CD14-positive monocyte (primary cell): ENCODE results near the gene BCAP31. TPM values are rescaled to one million over a fixed set of nuclear protein-coding genes. Genes with fewer than 3 reads are reported as not detected.

Source experiments
- DNase-seq, 3 donors: peaks; one replicate each; pipeline ENCODE4 v3.0.0-alpha.2; 2011 to 2022
- H2AFZ ChIP-seq: 2 replicates; pipeline ENCODE4 v1.6.0; 2012; ENCODE audit warnings: mild to moderate bottlenecking, low read depth, low read length, inconsistent platforms; ENCODE audit not compliant: insufficient read depth, poor library complexity, severe bottlenecking
- H3K27ac ChIP-seq, 2 donors: 1 replicate in 1 of 2; 2 replicates in 1 of 2; pipeline ENCODE4 v1.5.1; 2012 to 2013; ENCODE audit warnings: low read length in 2 of 2, control low read depth in 1 of 2, inconsistent platforms in 1 of 2, low read depth in 1 of 2, mild to moderate bottlenecking in 1 of 2
- H3K27me3 ChIP-seq, 2 donors: one replicate each; pipeline versions ENCODE4 v1.6.0 to v1.6.1; 2011 to 2013; ENCODE audit warnings: low read length in 2 of 2; ENCODE audit not compliant: control insufficient read depth in 2 of 2, insufficient read depth in 2 of 2
- H3K36me3 ChIP-seq, 2 donors: replicated peaks in 1 of 2; 1 replicate in 1 of 2; 2 replicates in 1 of 2; pipeline versions ENCODE4 v1.5.1 to v1.6.1; 2012 to 2013; ENCODE audit warnings: low read length in 2 of 2, control low read depth in 1 of 2, inconsistent platforms in 1 of 2, mild to moderate bottlenecking in 1 of 2; ENCODE audit not compliant: insufficient read depth in 2 of 2, control insufficient read depth in 1 of 2
- H3K4me1 ChIP-seq, 2 donors: 1 replicate in 1 of 2; 2 replicates in 1 of 2; pipeline versions ENCODE4 v1.5.1 to v1.6.1; 2012 to 2013; ENCODE audit warnings: low read length in 2 of 2, control low read depth in 1 of 2, inconsistent platforms in 1 of 2, mild to moderate bottlenecking in 1 of 2, moderate library complexity in 1 of 2; ENCODE audit not compliant: insufficient read depth in 2 of 2, control insufficient read depth in 1 of 2
- H3K4me2 ChIP-seq: replicated peaks from 2 replicates; pipeline ENCODE3; 2012; ENCODE audit warnings: low read length, moderate library complexity, mild to moderate bottlenecking; ENCODE audit not compliant: poor library complexity, severe bottlenecking; ENCODE audit errors: extremely low read depth
- H3K4me3 ChIP-seq, 3 experiments: fragments of 200-600 bp in 1 of 3; sonication (generic) in 1 of 3; replicated peaks in 1 of 3; 1 replicate in 2 of 3; 2 replicates in 1 of 3; pipeline ENCODE4 v1.5.1; 2011 to 2013; ENCODE audit warnings: low read length in 3 of 3, mild to moderate bottlenecking in 3 of 3, control low read depth in 2 of 3, low read depth in 2 of 3, inconsistent platforms in 1 of 3, moderate library complexity in 1 of 3
- H3K79me2 ChIP-seq: 2 replicates; pipeline ENCODE4 v1.6.0; 2012; ENCODE audit warnings: mild to moderate bottlenecking, control low read depth, inconsistent platforms, low read length, moderate library complexity; ENCODE audit not compliant: insufficient read depth
- H3K9ac ChIP-seq: 2 replicates; pipeline ENCODE4 v1.6.0; 2017; ENCODE audit warnings: low read length, mild to moderate bottlenecking; ENCODE audit not compliant: insufficient read depth, poor library complexity, severe bottlenecking
- H3K9me3 ChIP-seq, 2 donors: replicated peaks in 1 of 2; 1 replicate in 1 of 2; 2 replicates in 1 of 2; pipeline versions ENCODE4 v1.5.1 to v1.6.1; 2012 to 2013; ENCODE audit warnings: low read length in 2 of 2, control low read depth in 1 of 2; ENCODE audit not compliant: control insufficient read depth in 1 of 2, insufficient read depth in 1 of 2
- H4K20me1 ChIP-seq: 2 replicates; pipeline ENCODE4 v1.6.0; 2012; ENCODE audit warnings: mild to moderate bottlenecking, low read length, control low read depth, moderate library complexity; ENCODE audit not compliant: insufficient read depth
- H3K27ac Mint-ChIP-seq, 7 donors: one replicate each; pipeline ENCODE4 v1.8.0; 2020; ENCODE audit warnings: mild to moderate bottlenecking in 7 of 7, mixed read lengths in 7 of 7, moderate library complexity in 6 of 7, inconsistent platforms in 2 of 7
- H3K27me3 Mint-ChIP-seq, 3 donors: one replicate each; pipeline ENCODE4 v1.8.0; 2021 to 2022; ENCODE audit warnings: low read depth in 3 of 3, mild to moderate bottlenecking in 3 of 3, mixed read lengths in 3 of 3, moderate library complexity in 3 of 3, inconsistent platforms in 1 of 3
- H3K36me3 Mint-ChIP-seq, 2 donors: one replicate each; pipeline ENCODE4 v1.8.0; 2020; ENCODE audit warnings: mixed read lengths in 2 of 2, inconsistent platforms in 1 of 2, mild to moderate bottlenecking in 1 of 2
- H3K4me1 Mint-ChIP-seq: one replicate; pipeline ENCODE4 v1.8.0; 2020; ENCODE audit warnings: mild to moderate bottlenecking, mixed read lengths
- H3K4me3 Mint-ChIP-seq, 2 donors: one replicate each; pipeline ENCODE4 v1.8.0; 2020; ENCODE audit warnings: mild to moderate bottlenecking in 2 of 2, mixed read lengths in 2 of 2, moderate library complexity in 1 of 2
- H3K9me3 Mint-ChIP-seq, 7 donors: one replicate each; pipeline ENCODE4 v1.8.0; 2020 to 2022; ENCODE audit warnings: mixed read lengths in 7 of 7, mild to moderate bottlenecking in 6 of 7, moderate library complexity in 6 of 7, inconsistent platforms in 2 of 7
- CTCF ChIP-seq: fragments of 200-600 bp; IDR thresholded peaks from one replicate; pipeline ENCODE4 v1.8.0; 2022; ENCODE audit warnings: antibody characterized with exemption, mild to moderate bottlenecking
- WGBS: methylation state at CpG from one replicate; pipeline ENCODE4 v1.1.5; 2013; ENCODE audit warnings: missing lambda C conversion rate; ENCODE audit not compliant: insufficient coverage; 5-methylcytosine and 5-hydroxymethylcytosine counted together
- intact Hi-C, 2 donors: fragments of 100-400 bp; cut with micrococcal nuclease; formaldehyde crosslinking; loops; one replicate each; pipeline versions ENCODE4 v1.15.0 to v1.15.1; 2023
- polyA plus RNA-seq, 3 donors: library from polyadenylated mRNA; depleted of rRNA in 1 of 3; unstranded in 2 of 3; stranded (reverse) in 1 of 3; fragments of 300-500 nt in 2 of 3; fragments of >200 nt in 1 of 3; fragmentation: Illumina TruSeq in 2 of 3; gene quantifications; 1 replicate in 2 of 3; 2 replicates in 1 of 3; pipeline ENCODE4 v1.2.3, GENCODE V29; 2012 to 2021

Gene BCAP31
- polyA plus RNA-seq, 3 donors = 139 to 294 (median 288) TPM

GRCh38 chrX:153671589-153672530 lies 52.3 kb downstream of the BCAP31 start:
- 98% methylated on average over 9 of the region's 27 CpGs for WGBS
- no peaks in the 10 kb centered on the region for H3K9me3 ChIP-seq
- H3K27me3 ChIP-seq = peaks cover 0 to 30% of the 10 kb centered on the region in 2 donors
- Mint-ChIP-seq H3K4me1 (peaks cover 7% of the 10 kb centered on the region), H3K27ac (peak overlapping the region in 1 of 7 donors; percentile 36), H3K9me3 (peaks cover 0 to 21% (median 5%) of the 10 kb centered on the region in 7 donors), H3K27me3 (peaks cover 24 to 44% (median 41%) of the 10 kb centered on the region in 3 donors), H3K36me3 (no peaks in the 10 kb centered on the region), H3K4me3 (peak overlapping the region in 1 of 2 donors; percentile 48)
- H2AFZ ChIP-seq = no peak overlapping the region
- H3K79me2 ChIP-seq = no peaks in the 10 kb centered on the region
- no peak overlapping the region for H3K9ac ChIP-seq
- no peak for TF ChIP-seq CTCF
- no peaks in the 10 kb centered on the region for H3K4me1 ChIP-seq
- H3K36me3 ChIP-seq = no peaks in the 10 kb centered on the region
- intact Hi-C loops = no loop called here
- H3K4me2 ChIP-seq = no peak overlapping the region
- no peaks in the 10 kb centered on the region for H4K20me1 ChIP-seq
- no peak for DNase-seq
- no peak overlapping the region for H3K27ac ChIP-seq
- H3K4me3 ChIP-seq = no peak overlapping the region

GRCh38 chrX:153670748-153671588 lies 53.2 kb downstream of the BCAP31 start:
- Mint-ChIP-seq H3K27me3 (peaks cover 24 to 46% (median 41%) of the 10 kb centered on the region in 3 donors), H3K4me1 (peaks cover 6% of the 10 kb centered on the region), H3K9me3 (peaks cover 0 to 21% (median 5%) of the 10 kb centered on the region in 7 donors), H3K4me3 (no peak overlapping the region), H3K27ac (no peak overlapping the region), H3K36me3 (no peaks in the 10 kb centered on the region)
- H3K27ac ChIP-seq = no peak overlapping the region
- no peak for DNase-seq
- H3K27me3 ChIP-seq = peaks cover 0 to 30% of the 10 kb centered on the region in 2 donors
- no peaks in the 10 kb centered on the region for H4K20me1 ChIP-seq
- no peak overlapping the region for H2AFZ ChIP-seq
- no peaks in the 10 kb centered on the region for H3K4me1 ChIP-seq
- TF ChIP-seq CTCF = no peak
- no peak overlapping the region for H3K4me3 ChIP-seq
- no peaks in the 10 kb centered on the region for H3K36me3 ChIP-seq
- no peaks in the 10 kb centered on the region for H3K9me3 ChIP-seq
- intact Hi-C loops = no loop called here
- H3K79me2 ChIP-seq = no peaks in the 10 kb centered on the region
- H3K4me2 ChIP-seq = no peak overlapping the region
- H3K9ac ChIP-seq = no peak overlapping the region
- WGBS = 95% methylated on average over 4 of the region's 23 CpGs
